LNCAP (cell line): Measurements from ENCODE around the gene CAMTA1.

Experiments used
- CTCF ChIP-seq: fragments of 450-650 bp; IDR thresholded peaks from 2 replicates; pipeline ENCODE4 v1.5.1; 2017; ENCODE audit warnings: mild to moderate bottlenecking

CAMTA1 gene

GRCh38 chr1:7263021-7263960, 478.0 kb downstream of the CAMTA1 start:
- TF ChIP-seq CTCF, result no peak

GRCh38 chr1:7264101-7264500, 478.8 kb downstream of the CAMTA1 start:
- no peak for TF ChIP-seq CTCF

GRCh38 chr1:7265771-7266371, 480.6 kb downstream of the CAMTA1 start:
- no peak for TF ChIP-seq CTCF

- no peak for TF ChIP-seq CTCF
These were observed 481.3 kb downstream of the CAMTA1 start for GRCh38 chr1:7266561-7266960.

- no peak for TF ChIP-seq CTCF
These were observed 482.2 kb downstream of the CAMTA1 start for GRCh38 chr1:7267493-7267892.

- no peak for TF ChIP-seq CTCF
These were observed 483.7 kb downstream of the CAMTA1 start for GRCh38 chr1:7268983-7269382.

GRCh38 chr1:7269525-7269924, 484.3 kb downstream of the CAMTA1 start:
- TF ChIP-seq CTCF, result no peak
